Sigmoid colon (tissue), 4 donors: ENCODE data around the gene ADCY7.

Experiments used
- EP300 ChIP-seq, 4 donors: sonication (generic); formaldehyde crosslinking; IDR thresholded peaks; one replicate each; pipeline ENCODE4 v1.6.1; 2017; ENCODE audit warnings: antibody characterized with exemption in 4 of 4
- POLR2A ChIP-seq, 2 donors: fragments of 450-650 bp; IDR thresholded peaks; one replicate each; pipeline ENCODE4 v1.6.1; 2016; ENCODE audit warnings: antibody characterized with exemption in 2 of 2, mild to moderate bottlenecking in 2 of 2, moderate library complexity in 2 of 2
- POLR2AphosphoS5 ChIP-seq, 4 donors: sonication (generic); formaldehyde crosslinking; IDR thresholded peaks; one replicate each; pipeline ENCODE4 v1.6.1; 2017; ENCODE audit warnings: antibody characterized with exemption in 4 of 4
- TF ChIP-seq, protein P1 (sequence below), 4 experiments: fragments of 450-650 bp in 3 of 4; fragments of 200-600 bp in 1 of 4; IDR thresholded peaks; one replicate each; pipeline ENCODE4 v1.5.1; 2016 to 2019; ENCODE audit warnings: antibody characterized with exemption in 4 of 4, mild to moderate bottlenecking in 3 of 4, moderate library complexity in 2 of 4

DNA sequence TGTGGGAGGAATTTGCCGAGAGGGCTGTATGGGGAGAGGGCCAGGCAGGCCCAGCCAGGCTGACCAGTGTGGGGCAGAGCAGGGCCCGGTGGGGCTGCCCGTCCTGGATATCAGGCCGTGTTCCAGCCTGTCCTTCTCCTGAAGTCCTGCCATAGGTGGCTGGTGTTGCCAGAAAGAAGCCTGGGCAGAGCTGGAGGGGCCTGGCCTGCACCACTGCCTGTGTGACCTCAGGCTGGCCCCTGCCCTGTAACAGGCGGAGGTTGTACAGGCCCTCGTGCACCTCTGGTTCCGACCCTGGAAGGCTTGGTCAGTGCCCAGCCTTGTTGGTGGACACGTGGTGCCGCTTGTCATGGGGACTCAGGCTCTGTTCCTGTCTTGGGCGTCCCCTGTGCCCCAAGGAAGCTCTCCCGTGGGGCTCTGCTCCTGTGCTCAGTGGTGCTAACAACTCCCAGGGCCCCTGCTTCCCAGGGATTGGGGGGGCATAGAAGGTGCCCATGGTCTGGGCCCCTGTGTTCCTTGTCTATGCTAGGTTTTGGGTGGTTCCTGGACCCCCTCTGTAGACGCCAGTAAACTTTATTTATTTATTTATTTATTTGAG lies 33.3 kb downstream of the ADCY7 start:
- no peak for TF ChIP-seq POLR2A (IDR thresholded peaks at IDR 0.05)
- TF ChIP-seq, protein P1, sequence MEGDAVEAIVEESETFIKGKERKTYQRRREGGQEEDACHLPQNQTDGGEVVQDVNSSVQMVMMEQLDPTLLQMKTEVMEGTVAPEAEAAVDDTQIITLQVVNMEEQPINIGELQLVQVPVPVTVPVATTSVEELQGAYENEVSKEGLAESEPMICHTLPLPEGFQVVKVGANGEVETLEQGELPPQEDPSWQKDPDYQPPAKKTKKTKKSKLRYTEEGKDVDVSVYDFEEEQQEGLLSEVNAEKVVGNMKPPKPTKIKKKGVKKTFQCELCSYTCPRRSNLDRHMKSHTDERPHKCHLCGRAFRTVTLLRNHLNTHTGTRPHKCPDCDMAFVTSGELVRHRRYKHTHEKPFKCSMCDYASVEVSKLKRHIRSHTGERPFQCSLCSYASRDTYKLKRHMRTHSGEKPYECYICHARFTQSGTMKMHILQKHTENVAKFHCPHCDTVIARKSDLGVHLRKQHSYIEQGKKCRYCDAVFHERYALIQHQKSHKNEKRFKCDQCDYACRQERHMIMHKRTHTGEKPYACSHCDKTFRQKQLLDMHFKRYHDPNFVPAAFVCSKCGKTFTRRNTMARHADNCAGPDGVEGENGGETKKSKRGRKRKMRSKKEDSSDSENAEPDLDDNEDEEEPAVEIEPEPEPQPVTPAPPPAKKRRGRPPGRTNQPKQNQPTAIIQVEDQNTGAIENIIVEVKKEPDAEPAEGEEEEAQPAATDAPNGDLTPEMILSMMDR (IDR thresholded peaks at IDR 0.05): no peak
- TF ChIP-seq POLR2AphosphoS5 (IDR thresholded peaks at IDR 0.05): no peak
- no peak for TF ChIP-seq EP300 (IDR thresholded peaks at IDR 0.05)
